PC-3 (cell line): ENCODE data around the gene EGF.

Experiments used
- CTCF ChIP-seq: fragments of 300-600 bp; sonication (generic); conservative IDR thresholded peaks from 2 replicates; pipeline ENCODE4 v1.5.1; 2017; ENCODE audit warnings: antibody characterized with exemption, low read depth, mild to moderate bottlenecking, low read length
- EZH2 ChIP-seq: fragments of 300-600 bp; sonication (generic); IDR thresholded peaks from one replicate; pipeline ENCODE4 v1.6.1; 2017; ENCODE audit warnings: antibody characterized with exemption, mild to moderate bottlenecking, low read length; ENCODE audit not compliant: unreplicated experiment
- EZH2phosphoT487 ChIP-seq: fragments of 300-600 bp; sonication (generic); IDR thresholded peaks from 2 replicates; pipeline ENCODE4 v1.6.1; 2018; ENCODE audit warnings: mild to moderate bottlenecking, antibody characterized with exemption, low read length, borderline replicate concordance

GRCh38 chr4:109969087-109969486 lies 56.4 kb downstream of the EGF start:
- TF ChIP-seq CTCF, result no peak
- TF ChIP-seq EZH2phosphoT487, result no peak
- no peak for TF ChIP-seq EZH2
